ENCODE data around the gene C9orf153.

C9orf153 gene

DNA sequence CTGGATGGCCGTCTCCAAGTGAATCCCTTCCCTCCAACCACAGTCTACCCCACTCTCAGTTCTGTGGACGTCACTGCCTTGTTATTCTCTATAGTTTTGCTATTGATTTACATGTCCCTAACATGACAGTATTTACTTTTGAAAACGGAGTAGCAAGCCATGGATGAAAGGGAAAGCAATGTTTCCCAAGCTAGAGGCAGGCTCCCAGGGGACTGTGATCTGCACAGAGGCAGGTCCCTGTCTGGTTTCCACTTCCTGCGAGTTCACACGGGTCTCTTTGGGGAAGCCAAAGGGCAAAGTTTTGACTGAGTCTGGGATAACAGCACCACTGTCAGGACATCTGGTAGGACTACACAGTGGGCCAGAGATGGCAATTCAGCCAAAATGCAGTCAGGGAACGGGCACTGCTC lies 12.7 kb downstream of the C9orf153 start:
- ATAC-seq: no peak
- TF ChIP-seq ZNF565 (CRISPR knock-in tag; conservative IDR thresholded peaks at IDR 0.05; ENCODE audit: low read depth) (no peak), ARNTL (CRISPR knock-in tag; IDR thresholded peaks at IDR 0.05; ENCODE audit: borderline replicate concordance, low read depth) (no peak), OSR1 (CRISPR knock-in tag; IDR thresholded peaks at IDR 0.05) (no peak), PPARA (CRISPR knock-in tag; IDR thresholded peaks at IDR 0.05; ENCODE audit: borderline replicate concordance) (no peak), CSDC2 (CRISPR knock-in tag; IDR thresholded peaks at IDR 0.05) (no peak), ZNF8 (CRISPR knock-in tag; IDR thresholded peaks at IDR 0.05) (no peak), ESRRG (CRISPR knock-in tag; IDR thresholded peaks at IDR 0.05) (no peak), RARB (CRISPR knock-in tag; IDR thresholded peaks at IDR 0.05) (no peak), ZNF70 (CRISPR knock-in tag; IDR thresholded peaks at IDR 0.05) (no peak), GLIS3 (CRISPR knock-in tag; IDR thresholded peaks at IDR 0.05) (no peak), TOX (CRISPR knock-in tag; IDR thresholded peaks at IDR 0.05; ENCODE audit: borderline replicate concordance) (no peak), ISL1 (CRISPR knock-in tag; IDR thresholded peaks at IDR 0.05) (no peak)
- TF ChIP-seq, protein P1, sequence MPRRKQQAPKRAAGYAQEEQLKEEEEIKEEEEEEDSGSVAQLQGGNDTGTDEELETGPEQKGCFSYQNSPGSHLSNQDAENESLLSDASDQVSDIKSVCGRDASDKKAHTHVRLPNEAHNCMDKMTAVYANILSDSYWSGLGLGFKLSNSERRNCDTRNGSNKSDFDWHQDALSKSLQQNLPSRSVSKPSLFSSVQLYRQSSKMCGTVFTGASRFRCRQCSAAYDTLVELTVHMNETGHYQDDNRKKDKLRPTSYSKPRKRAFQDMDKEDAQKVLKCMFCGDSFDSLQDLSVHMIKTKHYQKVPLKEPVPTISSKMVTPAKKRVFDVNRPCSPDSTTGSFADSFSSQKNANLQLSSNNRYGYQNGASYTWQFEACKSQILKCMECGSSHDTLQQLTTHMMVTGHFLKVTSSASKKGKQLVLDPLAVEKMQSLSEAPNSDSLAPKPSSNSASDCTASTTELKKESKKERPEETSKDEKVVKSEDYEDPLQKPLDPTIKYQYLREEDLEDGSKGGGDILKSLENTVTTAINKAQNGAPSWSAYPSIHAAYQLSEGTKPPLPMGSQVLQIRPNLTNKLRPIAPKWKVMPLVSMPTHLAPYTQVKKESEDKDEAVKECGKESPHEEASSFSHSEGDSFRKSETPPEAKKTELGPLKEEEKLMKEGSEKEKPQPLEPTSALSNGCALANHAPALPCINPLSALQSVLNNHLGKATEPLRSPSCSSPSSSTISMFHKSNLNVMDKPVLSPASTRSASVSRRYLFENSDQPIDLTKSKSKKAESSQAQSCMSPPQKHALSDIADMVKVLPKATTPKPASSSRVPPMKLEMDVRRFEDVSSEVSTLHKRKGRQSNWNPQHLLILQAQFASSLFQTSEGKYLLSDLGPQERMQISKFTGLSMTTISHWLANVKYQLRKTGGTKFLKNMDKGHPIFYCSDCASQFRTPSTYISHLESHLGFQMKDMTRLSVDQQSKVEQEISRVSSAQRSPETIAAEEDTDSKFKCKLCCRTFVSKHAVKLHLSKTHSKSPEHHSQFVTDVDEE (CRISPR knock-in tag; IDR thresholded peaks at IDR 0.05): no peak
- TF ChIP-seq, protein P2, sequence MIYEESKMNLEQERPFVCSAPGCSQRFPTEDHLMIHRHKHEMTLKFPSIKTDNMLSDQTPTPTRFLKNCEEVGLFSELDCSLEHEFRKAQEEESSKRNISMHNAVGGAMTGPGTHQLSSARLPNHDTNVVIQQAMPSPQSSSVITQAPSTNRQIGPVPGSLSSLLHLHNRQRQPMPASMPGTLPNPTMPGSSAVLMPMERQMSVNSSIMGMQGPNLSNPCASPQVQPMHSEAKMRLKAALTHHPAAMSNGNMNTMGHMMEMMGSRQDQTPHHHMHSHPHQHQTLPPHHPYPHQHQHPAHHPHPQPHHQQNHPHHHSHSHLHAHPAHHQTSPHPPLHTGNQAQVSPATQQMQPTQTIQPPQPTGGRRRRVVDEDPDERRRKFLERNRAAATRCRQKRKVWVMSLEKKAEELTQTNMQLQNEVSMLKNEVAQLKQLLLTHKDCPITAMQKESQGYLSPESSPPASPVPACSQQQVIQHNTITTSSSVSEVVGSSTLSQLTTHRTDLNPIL (CRISPR knock-in tag; IDR thresholded peaks at IDR 0.05; ENCODE audit: low read depth): no peak
- TF ChIP-seq, protein P3, sequence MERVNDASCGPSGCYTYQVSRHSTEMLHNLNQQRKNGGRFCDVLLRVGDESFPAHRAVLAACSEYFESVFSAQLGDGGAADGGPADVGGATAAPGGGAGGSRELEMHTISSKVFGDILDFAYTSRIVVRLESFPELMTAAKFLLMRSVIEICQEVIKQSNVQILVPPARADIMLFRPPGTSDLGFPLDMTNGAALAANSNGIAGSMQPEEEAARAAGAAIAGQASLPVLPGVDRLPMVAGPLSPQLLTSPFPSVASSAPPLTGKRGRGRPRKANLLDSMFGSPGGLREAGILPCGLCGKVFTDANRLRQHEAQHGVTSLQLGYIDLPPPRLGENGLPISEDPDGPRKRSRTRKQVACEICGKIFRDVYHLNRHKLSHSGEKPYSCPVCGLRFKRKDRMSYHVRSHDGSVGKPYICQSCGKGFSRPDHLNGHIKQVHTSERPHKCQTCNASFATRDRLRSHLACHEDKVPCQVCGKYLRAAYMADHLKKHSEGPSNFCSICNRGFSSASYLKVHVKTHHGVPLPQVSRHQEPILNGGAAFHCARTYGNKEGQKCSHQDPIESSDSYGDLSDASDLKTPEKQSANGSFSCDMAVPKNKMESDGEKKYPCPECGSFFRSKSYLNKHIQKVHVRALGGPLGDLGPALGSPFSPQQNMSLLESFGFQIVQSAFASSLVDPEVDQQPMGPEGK (CRISPR knock-in tag; IDR thresholded peaks at IDR 0.05; ENCODE audit: borderline replicate concordance): no peak
- TF ChIP-seq, protein P4, sequence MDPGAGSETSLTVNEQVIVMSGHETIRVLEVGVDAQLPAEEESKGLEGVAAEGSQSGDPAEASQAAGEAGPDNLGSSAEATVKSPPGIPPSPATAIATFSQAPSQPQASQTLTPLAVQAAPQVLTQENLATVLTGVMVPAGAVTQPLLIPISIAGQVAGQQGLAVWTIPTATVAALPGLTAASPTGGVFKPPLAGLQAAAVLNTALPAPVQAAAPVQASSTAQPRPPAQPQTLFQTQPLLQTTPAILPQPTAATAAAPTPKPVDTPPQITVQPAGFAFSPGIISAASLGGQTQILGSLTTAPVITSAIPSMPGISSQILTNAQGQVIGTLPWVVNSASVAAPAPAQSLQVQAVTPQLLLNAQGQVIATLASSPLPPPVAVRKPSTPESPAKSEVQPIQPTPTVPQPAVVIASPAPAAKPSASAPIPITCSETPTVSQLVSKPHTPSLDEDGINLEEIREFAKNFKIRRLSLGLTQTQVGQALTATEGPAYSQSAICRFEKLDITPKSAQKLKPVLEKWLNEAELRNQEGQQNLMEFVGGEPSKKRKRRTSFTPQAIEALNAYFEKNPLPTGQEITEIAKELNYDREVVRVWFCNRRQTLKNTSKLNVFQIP (CRISPR knock-in tag; IDR thresholded peaks at IDR 0.05; ENCODE audit: borderline replicate concordance, low read depth): no peak

DNA sequence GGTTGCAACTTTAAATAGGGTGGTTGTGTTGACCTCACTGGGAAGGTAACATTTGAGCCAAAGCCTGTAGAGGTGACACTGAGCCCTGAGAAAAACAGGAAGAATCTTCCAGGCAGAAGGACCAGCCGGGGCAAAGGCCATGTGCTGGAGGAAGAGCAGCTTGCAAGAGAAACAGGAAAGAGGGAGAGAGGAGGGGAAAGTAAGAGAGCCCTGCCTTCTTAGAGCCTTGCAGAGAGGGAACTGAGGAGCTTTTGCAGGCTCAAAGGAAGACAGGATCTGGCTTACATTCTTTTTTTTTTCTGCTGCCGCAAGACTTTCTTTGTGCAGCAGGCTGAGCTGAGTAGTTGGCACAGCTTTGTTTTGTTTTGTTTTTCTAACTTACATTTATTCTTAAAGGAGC lies 17.4 kb downstream of the C9orf153 start:
- no peak for ATAC-seq
- no peak for TF ChIP-seq RARB (CRISPR knock-in tag; IDR thresholded peaks at IDR 0.05)
- TF ChIP-seq, protein P3 (CRISPR knock-in tag; IDR thresholded peaks at IDR 0.05; ENCODE audit: borderline replicate concordance): no peak
- no peak for TF ChIP-seq ZNF70 (CRISPR knock-in tag; IDR thresholded peaks at IDR 0.05)
- TF ChIP-seq, protein P1 (CRISPR knock-in tag; IDR thresholded peaks at IDR 0.05): no peak
- TF ChIP-seq, protein P5, sequence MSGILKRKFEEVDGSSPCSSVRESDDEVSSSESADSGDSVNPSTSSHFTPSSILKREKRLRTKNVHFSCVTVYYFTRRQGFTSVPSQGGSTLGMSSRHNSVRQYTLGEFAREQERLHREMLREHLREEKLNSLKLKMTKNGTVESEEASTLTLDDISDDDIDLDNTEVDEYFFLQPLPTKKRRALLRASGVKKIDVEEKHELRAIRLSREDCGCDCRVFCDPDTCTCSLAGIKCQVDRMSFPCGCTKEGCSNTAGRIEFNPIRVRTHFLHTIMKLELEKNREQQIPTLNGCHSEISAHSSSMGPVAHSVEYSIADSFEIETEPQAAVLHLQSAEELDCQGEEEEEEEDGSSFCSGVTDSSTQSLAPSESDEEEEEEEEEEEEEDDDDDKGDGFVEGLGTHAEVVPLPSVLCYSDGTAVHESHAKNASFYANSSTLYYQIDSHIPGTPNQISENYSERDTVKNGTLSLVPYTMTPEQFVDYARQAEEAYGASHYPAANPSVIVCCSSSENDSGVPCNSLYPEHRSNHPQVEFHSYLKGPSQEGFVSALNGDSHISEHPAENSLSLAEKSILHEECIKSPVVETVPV (CRISPR knock-in tag; IDR thresholded peaks at IDR 0.05): no peak
- TF ChIP-seq ZFP30 (CRISPR knock-in tag; IDR thresholded peaks at IDR 0.05): no peak
- no peak for TF ChIP-seq OSR1 (CRISPR knock-in tag; IDR thresholded peaks at IDR 0.05)
- no peak for TF ChIP-seq ZNF8 (CRISPR knock-in tag; IDR thresholded peaks at IDR 0.05)
- no peak for TF ChIP-seq BACH2 (CRISPR knock-in tag; IDR thresholded peaks at IDR 0.05; ENCODE audit: borderline replicate concordance)
- no peak for TF ChIP-seq ARNTL (CRISPR knock-in tag; IDR thresholded peaks at IDR 0.05; ENCODE audit: borderline replicate concordance, low read depth)
- TF ChIP-seq, protein P4 (CRISPR knock-in tag; IDR thresholded peaks at IDR 0.05; ENCODE audit: borderline replicate concordance, low read depth): no peak
- TF ChIP-seq ZNF565 (CRISPR knock-in tag; conservative IDR thresholded peaks at IDR 0.05; ENCODE audit: low read depth): no peak
- TF ChIP-seq ESRRG (CRISPR knock-in tag; IDR thresholded peaks at IDR 0.05): no peak
- no peak for TF ChIP-seq ISL1 (CRISPR knock-in tag; IDR thresholded peaks at IDR 0.05)
- TF ChIP-seq, protein P2 (CRISPR knock-in tag; IDR thresholded peaks at IDR 0.05; ENCODE audit: low read depth): no peak
- TF ChIP-seq CSDC2 (CRISPR knock-in tag; IDR thresholded peaks at IDR 0.05): no peak

Data from SK-N-SH treated with all-trans-retinoic acid at 6 μM for 48 hours (cell line).